Thoracic aorta (tissue), 2 donors: ENCODE data around the gene RPN2. TPM values are rescaled to one million over a fixed set of nuclear protein-coding genes. Genes with fewer than 3 reads are reported as not detected.
A peak's percentile ranks its signal among the peaks of the same experiment; 100 is the strongest.

Experiments
- ATAC-seq: fragments of 150-250 bp; one replicate; pipeline ENCODE4 v1.8.0; 2017; ENCODE audit warnings: low read depth; ENCODE audit not compliant: insufficient number of reproducible peaks, low FRiP score
- DNase-seq: peaks from one replicate; pipeline ENCODE4 v3.0.0-alpha.2; 2020; ENCODE audit warnings: low spot score
- H3K27ac ChIP-seq, 2 donors: fragments of 200-600 bp; sonication (generic); 1 replicate in 1 of 2; 2 replicates in 1 of 2; pipeline ENCODE4 v1.5.1; 2016; ENCODE audit warnings: mild to moderate bottlenecking in 2 of 2, moderate library complexity in 2 of 2
- H3K27me3 ChIP-seq: fragments of 200-600 bp; sonication (generic); replicated peaks from 2 replicates; pipeline ENCODE4 v1.6.0; 2016; ENCODE audit warnings: mild to moderate bottlenecking; ENCODE audit not compliant: insufficient read depth
- H3K36me3 ChIP-seq: fragments of 200-600 bp; sonication (generic); one replicate; pipeline ENCODE4 v1.5.1; 2016
- H3K4me1 ChIP-seq, 2 donors: fragments of 200-600 bp; sonication (generic); 1 replicate in 1 of 2; 2 replicates in 1 of 2; pipeline versions ENCODE4 v1.5.1 to v1.6.0; 2016; ENCODE audit warnings: low read depth in 2 of 2, mild to moderate bottlenecking in 1 of 2; ENCODE audit not compliant: control insufficient read depth in 1 of 2
- H3K4me3 ChIP-seq: fragments of 200-600 bp; sonication (generic); 2 replicates; pipeline ENCODE4 v1.5.1; 2016; ENCODE audit warnings: mild to moderate bottlenecking
- H3K9me3 ChIP-seq: fragments of 200-600 bp; sonication (generic); 2 replicates; pipeline ENCODE4 v1.5.1; 2016
- total RNA-seq, 2 donors: library from RNA; depleted of rRNA; stranded (reverse); fragments of >200 nt; gene quantifications; one replicate each; pipeline versions ENCODE4 v1.1.0 to v1.2.3, GENCODE V29; 2016
- TF ChIP-seq, protein P1 (sequence below): fragments of 200-600 bp; sonication (generic); IDR thresholded peaks from one replicate; pipeline ENCODE4 v1.5.1; 2019; ENCODE audit warnings: antibody characterized with exemption

RPN2 gene
- total RNA-seq, 2 donors from 2014 or later = 128 to 156 TPM

- TF ChIP-seq, protein P1, sequence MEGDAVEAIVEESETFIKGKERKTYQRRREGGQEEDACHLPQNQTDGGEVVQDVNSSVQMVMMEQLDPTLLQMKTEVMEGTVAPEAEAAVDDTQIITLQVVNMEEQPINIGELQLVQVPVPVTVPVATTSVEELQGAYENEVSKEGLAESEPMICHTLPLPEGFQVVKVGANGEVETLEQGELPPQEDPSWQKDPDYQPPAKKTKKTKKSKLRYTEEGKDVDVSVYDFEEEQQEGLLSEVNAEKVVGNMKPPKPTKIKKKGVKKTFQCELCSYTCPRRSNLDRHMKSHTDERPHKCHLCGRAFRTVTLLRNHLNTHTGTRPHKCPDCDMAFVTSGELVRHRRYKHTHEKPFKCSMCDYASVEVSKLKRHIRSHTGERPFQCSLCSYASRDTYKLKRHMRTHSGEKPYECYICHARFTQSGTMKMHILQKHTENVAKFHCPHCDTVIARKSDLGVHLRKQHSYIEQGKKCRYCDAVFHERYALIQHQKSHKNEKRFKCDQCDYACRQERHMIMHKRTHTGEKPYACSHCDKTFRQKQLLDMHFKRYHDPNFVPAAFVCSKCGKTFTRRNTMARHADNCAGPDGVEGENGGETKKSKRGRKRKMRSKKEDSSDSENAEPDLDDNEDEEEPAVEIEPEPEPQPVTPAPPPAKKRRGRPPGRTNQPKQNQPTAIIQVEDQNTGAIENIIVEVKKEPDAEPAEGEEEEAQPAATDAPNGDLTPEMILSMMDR = no peak
- ATAC-seq = no peak
- no peak for DNase-seq
- no peaks in the 10 kb centered on the region for H3K27me3 ChIP-seq
- no peaks in the 10 kb centered on the region for H3K36me3 ChIP-seq
- H3K9me3 ChIP-seq = no peaks in the 10 kb centered on the region
- H3K4me1 ChIP-seq = peaks cover 0 to 1% of the 10 kb centered on the region in 2 donors
- no peak overlapping the region for H3K27ac ChIP-seq
- H3K4me3 ChIP-seq = no peak overlapping the region
These were observed 92.3 kb downstream of the RPN2 start for GRCh38 chr20:37271421-37271768.

- no peak overlapping the region for H3K27ac ChIP-seq
- TF ChIP-seq, protein P1 = no peak
- no peak overlapping the region for H3K4me3 ChIP-seq
- H3K4me1 ChIP-seq = peaks cover 6 to 12% of the 10 kb centered on the region in 2 donors
- ATAC-seq (no peak), DNase-seq (no peak)
- no peaks in the 10 kb centered on the region for H3K27me3 ChIP-seq
- H3K36me3 ChIP-seq = no peaks in the 10 kb centered on the region
- no peaks in the 10 kb centered on the region for H3K9me3 ChIP-seq
These were observed 94.9 kb downstream of the RPN2 start for GRCh38 chr20:37273988-37274387.

- Histone ChIP-seq H3K27ac (no peak overlapping the region), H3K9me3 (no peaks in the 10 kb centered on the region), H3K27me3 (no peaks in the 10 kb centered on the region), H3K4me1 (peaks cover 6 to 12% of the 10 kb centered on the region in 2 donors), H3K4me3 (no peak overlapping the region), H3K36me3 (no peaks in the 10 kb centered on the region)
- no peak for DNase-seq
- TF ChIP-seq, protein P1 = no peak
- ATAC-seq = no peak
These were observed 95.9 kb downstream of the RPN2 start for GRCh38 chr20:37274851-37275524.

DNA sequence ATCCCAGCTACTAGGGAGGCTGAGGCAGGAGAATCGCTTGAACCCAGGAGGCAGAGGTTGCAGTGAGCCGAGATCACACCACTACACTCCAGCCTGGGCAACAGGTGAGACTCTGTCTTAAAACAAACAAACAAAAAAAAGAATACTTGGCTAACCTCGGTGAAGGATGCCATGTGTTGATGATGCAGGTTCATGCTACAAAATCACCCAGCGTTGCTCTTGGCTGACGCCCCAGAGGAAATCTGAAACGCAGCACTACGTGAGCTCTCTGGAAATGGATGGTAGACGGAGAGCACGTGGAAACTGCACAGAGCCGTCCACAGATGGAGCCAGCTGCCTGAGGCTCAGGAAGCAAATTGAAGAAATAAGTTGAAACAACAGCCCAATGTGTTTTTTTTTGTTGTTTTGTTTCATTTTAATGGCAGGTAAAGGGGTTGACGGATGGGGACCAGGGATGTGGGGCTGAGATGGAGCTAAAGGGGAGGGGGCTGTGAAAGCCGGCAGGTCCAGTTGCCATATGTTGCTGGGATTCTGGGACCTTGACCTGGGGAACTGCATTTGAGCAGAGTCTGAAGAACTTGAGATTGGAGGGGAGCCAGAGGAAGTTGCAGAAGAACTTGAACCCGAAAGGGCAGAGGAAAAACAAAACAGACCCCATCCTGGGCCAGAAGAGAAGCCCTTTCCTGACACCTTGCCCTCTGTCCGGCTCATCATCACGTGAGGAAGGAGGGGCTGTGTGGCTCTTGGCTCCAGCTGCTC, 97.5 kb downstream of the RPN2 start:
- no peak for DNase-seq
- Histone ChIP-seq H3K27me3 (no peaks in the 10 kb centered on the region), H3K4me3 (peak overlapping the region; percentile 27), H3K36me3 (no peaks in the 10 kb centered on the region), H3K9me3 (no peaks in the 10 kb centered on the region), H3K4me1 (peaks cover 6 to 12% of the 10 kb centered on the region in 2 donors), H3K27ac (no peak overlapping the region)
- TF ChIP-seq, protein P1 = peak; percentile 39
- ATAC-seq = no peak

DNA sequence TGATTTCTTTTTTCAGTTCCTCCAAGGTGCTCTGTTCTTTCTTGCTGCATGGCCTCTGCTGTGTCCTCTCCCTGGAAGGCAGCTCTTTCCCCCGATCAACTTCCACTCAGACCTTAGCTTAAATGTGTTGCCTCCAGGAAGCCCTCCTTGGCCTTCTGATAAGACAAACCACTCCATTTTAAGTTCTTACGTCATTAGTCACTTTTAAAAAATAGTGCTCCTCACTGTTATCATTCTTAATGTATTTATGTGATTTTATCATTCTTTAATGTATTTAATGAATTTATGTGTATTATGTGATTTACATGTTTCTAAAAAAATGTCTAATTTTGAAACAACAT, 98.1 kb downstream of the RPN2 start:
- Histone ChIP-seq H3K27me3 (no peaks in the 10 kb centered on the region), H3K9me3 (no peaks in the 10 kb centered on the region), H3K36me3 (no peaks in the 10 kb centered on the region), H3K27ac (no peak overlapping the region), H3K4me1 (peaks cover 6 to 12% of the 10 kb centered on the region in 2 donors), H3K4me3 (peak overlapping the region; percentile 27)
- ATAC-seq (no peak), DNase-seq (no peak)
- TF ChIP-seq, protein P1 = no peak
